Loucy (cell line): ENCODE data around the gene CD38.

Experiments used
- EZH2phosphoT487 ChIP-seq: fragments of 200-600 bp; IDR thresholded peaks from 2 replicates; pipeline ENCODE4 v1.6.1; 2018; ENCODE audit warnings: antibody characterized with exemption, mild to moderate bottlenecking, moderate library complexity, borderline replicate concordance
- TF ChIP-seq, protein P1 (sequence below): fragments of 200-600 bp; sonication (generic); conservative IDR thresholded peaks from 2 replicates; pipeline ENCODE4 v1.5.1; 2014; ENCODE audit warnings: mild to moderate bottlenecking, antibody characterized with exemption, low read length

DNA sequence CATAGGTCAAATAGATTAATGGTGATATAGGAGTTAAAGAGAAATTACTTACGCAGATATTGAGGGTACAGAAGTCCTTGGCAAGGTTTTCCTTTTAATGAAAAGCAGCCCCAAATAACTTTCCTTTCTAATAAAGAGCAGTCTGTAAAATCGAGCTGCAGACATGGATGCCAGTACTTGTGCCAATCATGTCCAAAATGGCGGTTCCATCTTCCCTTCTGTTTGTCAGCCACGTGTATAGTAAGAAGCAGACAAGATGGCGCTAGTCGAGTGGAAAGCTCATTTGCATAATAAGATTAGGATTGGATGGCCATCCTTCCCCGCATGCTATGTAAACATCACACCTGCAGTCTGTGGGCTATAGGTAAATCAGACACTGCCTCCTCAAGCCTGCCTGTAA lies 92.0 kb downstream of the CD38 start:
- TF ChIP-seq, protein P1, sequence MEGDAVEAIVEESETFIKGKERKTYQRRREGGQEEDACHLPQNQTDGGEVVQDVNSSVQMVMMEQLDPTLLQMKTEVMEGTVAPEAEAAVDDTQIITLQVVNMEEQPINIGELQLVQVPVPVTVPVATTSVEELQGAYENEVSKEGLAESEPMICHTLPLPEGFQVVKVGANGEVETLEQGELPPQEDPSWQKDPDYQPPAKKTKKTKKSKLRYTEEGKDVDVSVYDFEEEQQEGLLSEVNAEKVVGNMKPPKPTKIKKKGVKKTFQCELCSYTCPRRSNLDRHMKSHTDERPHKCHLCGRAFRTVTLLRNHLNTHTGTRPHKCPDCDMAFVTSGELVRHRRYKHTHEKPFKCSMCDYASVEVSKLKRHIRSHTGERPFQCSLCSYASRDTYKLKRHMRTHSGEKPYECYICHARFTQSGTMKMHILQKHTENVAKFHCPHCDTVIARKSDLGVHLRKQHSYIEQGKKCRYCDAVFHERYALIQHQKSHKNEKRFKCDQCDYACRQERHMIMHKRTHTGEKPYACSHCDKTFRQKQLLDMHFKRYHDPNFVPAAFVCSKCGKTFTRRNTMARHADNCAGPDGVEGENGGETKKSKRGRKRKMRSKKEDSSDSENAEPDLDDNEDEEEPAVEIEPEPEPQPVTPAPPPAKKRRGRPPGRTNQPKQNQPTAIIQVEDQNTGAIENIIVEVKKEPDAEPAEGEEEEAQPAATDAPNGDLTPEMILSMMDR = no peak
- no peak for TF ChIP-seq EZH2phosphoT487
